ENCODE results near the gene TRIM58.

DNA sequence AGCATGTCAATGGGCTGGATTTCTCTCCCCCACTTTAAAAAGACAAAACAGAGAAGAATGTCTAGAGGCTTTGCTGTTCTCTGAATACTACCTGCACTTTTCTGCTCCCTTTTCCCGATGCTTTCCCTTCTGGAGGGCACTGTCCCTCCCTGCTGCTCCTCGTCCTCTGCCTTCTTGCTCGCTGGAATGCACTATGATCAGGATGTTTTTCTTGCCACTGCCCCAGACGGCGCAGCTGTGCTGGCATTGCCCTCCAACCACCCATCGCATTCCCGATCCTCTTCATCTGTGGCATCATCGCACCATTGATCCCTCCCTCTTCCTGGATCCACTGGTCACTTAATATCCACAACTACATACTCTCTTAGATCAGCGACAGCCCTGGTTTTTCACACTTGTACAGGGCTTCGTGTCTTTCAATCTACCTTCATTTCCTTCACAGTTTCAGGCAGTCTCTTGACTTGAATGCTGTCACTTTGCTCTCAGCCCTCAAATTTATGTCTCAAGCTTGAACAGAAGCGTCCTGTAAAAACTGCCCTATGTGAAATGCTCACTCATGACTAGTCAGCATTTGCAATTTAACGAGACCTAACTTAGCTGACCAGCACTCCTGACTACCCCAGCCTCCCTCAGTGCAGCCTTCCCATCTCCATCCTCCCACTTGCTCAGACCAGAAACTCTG lies 11.8 kb upstream of the TRIM58 start:
- TF ChIP-seq, protein P1, sequence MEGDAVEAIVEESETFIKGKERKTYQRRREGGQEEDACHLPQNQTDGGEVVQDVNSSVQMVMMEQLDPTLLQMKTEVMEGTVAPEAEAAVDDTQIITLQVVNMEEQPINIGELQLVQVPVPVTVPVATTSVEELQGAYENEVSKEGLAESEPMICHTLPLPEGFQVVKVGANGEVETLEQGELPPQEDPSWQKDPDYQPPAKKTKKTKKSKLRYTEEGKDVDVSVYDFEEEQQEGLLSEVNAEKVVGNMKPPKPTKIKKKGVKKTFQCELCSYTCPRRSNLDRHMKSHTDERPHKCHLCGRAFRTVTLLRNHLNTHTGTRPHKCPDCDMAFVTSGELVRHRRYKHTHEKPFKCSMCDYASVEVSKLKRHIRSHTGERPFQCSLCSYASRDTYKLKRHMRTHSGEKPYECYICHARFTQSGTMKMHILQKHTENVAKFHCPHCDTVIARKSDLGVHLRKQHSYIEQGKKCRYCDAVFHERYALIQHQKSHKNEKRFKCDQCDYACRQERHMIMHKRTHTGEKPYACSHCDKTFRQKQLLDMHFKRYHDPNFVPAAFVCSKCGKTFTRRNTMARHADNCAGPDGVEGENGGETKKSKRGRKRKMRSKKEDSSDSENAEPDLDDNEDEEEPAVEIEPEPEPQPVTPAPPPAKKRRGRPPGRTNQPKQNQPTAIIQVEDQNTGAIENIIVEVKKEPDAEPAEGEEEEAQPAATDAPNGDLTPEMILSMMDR (IDR thresholded peaks at IDR 0.05; ENCODE audit: low read length) = no peak
- no peak for TF ChIP-seq EZH2 (IDR thresholded peaks at IDR 0.05; ENCODE audit: borderline replicate concordance, low read length)
